GM12892 (cell line): ENCODE measurements around the gene ODC1.

ENCODE experiments used
- POLR2A ChIP-seq: IDR thresholded peaks from 2 replicates; pipeline ENCODE4 v1.6.1; 2011; ENCODE audit warnings: low read depth, low read length, control low read depth
- TAF1 ChIP-seq: IDR thresholded peaks from 2 replicates; pipeline ENCODE4 v1.6.1; 2011; ENCODE audit warnings: low read depth, mild to moderate bottlenecking, control low read depth, low read length, borderline replicate concordance

DNA sequence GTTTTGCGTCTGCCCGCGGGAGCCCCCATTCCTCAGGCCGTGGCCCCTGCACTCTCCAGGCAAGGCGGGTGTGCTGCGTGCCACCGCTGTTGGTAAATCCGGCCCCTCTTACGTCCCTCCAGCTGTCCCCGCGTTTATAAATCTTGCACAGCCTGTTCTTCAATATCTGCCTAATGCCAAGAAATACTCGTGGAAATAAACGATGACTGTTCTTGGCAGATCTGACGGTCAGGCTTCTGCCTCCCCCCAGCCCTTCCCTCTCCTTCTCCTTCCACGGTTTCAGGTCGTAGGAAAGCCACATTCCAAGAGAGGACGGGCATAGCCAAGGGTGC lies 20.5 kb downstream of the ODC1 start:
- TF ChIP-seq POLR2A (no peak), TAF1 (no peak)
